H1 (cell line): Measurements from ENCODE around the gene CD28.

ENCODE experiments used
- EP300 ChIP-seq, 2 experiments: IDR thresholded peaks; 1 replicate in 1 of 2; 2 replicates in 1 of 2; pipeline ENCODE4 v1.6.1; 2011 to 2012; ENCODE audit warnings: low read depth in 2 of 2, low read length in 2 of 2, mild to moderate bottlenecking in 2 of 2, borderline replicate concordance in 1 of 2, inconsistent platforms in 1 of 2, moderate library complexity in 1 of 2
- RFX5 ChIP-seq: IDR thresholded peaks from 2 replicates; pipeline ENCODE4 v1.6.1; 2011; ENCODE audit warnings: low read depth, low read length, improper control_type of control experiment, borderline replicate concordance
- TAF1 ChIP-seq: IDR thresholded peaks from 2 replicates; pipeline ENCODE4 v1.6.1; 2011; ENCODE audit warnings: mild to moderate bottlenecking, low read depth, low read length

DNA sequence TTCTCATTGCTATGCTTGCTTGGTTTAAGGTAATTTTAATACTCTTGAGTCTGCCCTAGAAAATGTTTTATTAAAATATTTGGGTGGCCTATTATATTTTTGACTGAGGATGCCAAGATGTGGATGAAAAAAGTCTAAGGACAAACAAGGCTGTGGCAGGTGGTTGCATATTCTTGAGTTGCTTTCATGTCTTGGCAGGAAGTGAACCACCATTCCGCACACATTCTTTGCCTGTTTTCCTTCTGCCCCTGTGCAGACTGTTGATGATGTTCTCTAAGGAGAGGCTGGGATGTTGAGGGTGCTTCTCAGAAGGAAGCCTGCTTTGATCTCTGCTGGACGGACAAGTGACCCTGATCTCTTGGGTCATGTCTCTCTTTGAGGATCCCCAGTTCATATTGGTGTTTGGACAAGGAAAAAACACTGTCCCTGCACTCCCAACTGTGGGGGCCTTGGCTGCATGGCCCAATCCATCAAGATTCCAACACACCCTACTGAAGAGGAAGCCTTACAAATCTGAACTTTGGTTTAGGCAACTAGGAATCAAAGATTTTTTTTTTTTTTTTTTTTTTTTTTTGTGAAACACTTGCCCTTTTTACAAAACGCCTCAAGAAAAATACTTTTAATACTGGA is 45.0 kb upstream of the CD28 start:
- TF ChIP-seq RFX5 (no peak), TAF1 (no peak), EP300 (IDR thresholded peaks at IDR 0.05; ENCODE audit: borderline replicate concordance in 1 of 2, low read depth in 2 of 2, low read length in 2 of 2) (no peak)
